GM04503 (cell line): ENCODE data around the gene ABHD5.
"Not testable (repeated sequence)": the region's sequence is repeated elsewhere in the genome, so short reads cannot be mapped to it uniquely, and the experiment has no call there.

Source experiments
- DNase-seq: peaks from one replicate; pipeline ENCODE4 v3.0.0-alpha.2; 2012; ENCODE audit warnings: low read depth

Gene ABHD5

GRCh38 chr3:43690400-43691119 lies at the start of gene ABHD5:
Gene ABHD5 (plus strand): TSS chr3:43690938. CDS start chr3:43690993, 55 bp downstream.
- DNase-seq, result peak; percentile 61

GRCh38 chr3:43641306-43642114 lies 49.2 kb upstream of the ABHD5 start:
- no peak for DNase-seq

GRCh38 chr3:43644443-43644842 lies 46.3 kb upstream of the ABHD5 start:
- no peak for DNase-seq

GRCh38 chr3:43647331-43648166 lies 43.2 kb upstream of the ABHD5 start:
- DNase-seq, result no peak

GRCh38 chr3:43648957-43649356 lies 41.8 kb upstream of the ABHD5 start:
- no peak for DNase-seq

- DNase-seq, result no peak
Observed at GRCh38 chr3:43649365-43649968, 41.3 kb upstream of the ABHD5 start.

- DNase-seq, result no peak
Observed at GRCh38 chr3:43650345-43650744, 40.4 kb upstream of the ABHD5 start.

- DNase-seq, result not testable (repeated sequence)
Observed at GRCh38 chr3:43656390-43656789, 34.3 kb upstream of the ABHD5 start.

- DNase-seq, result no peak
Observed at GRCh38 chr3:43659250-43659880, 31.4 kb upstream of the ABHD5 start.

- not testable (repeated sequence) for DNase-seq
Observed at GRCh38 chr3:43661376-43661775, 29.4 kb upstream of the ABHD5 start.

GRCh38 chr3:43665011-43665410 lies 25.7 kb upstream of the ABHD5 start:
- DNase-seq, result not testable (repeated sequence)

GRCh38 chr3:43670635-43671522 lies 19.9 kb upstream of the ABHD5 start:
- no peak for DNase-seq

- DNase-seq, result no peak
Observed at GRCh38 chr3:43674345-43675085, 16.2 kb upstream of the ABHD5 start.

GRCh38 chr3:43675593-43675992 lies 15.1 kb upstream of the ABHD5 start:
- no peak for DNase-seq

GRCh38 chr3:43676441-43676840 lies 14.3 kb upstream of the ABHD5 start:
- no peak for DNase-seq

GRCh38 chr3:43678375-43678774 lies 12.4 kb upstream of the ABHD5 start:
- DNase-seq, result not testable (repeated sequence)

- not testable (repeated sequence) for DNase-seq
Observed at GRCh38 chr3:43678887-43679449, 11.8 kb upstream of the ABHD5 start.

GRCh38 chr3:43680857-43681256 lies 9.9 kb upstream of the ABHD5 start:
- not testable (repeated sequence) for DNase-seq

- no peak for DNase-seq
Observed at GRCh38 chr3:43684944-43685343, 5.8 kb upstream of the ABHD5 start.
